Activated naive CD8-positive, alpha-beta T cell treated with anti-CD3 and anti-CD28 coated beads for 36 hours (primary cell): ENCODE measurements around the gene ACVR1B. TPM values are rescaled to one million over a fixed set of nuclear protein-coding genes. Genes with fewer than 3 reads are reported as not detected.

Experiments
- DNase-seq: peaks from one replicate; pipeline ENCODE4 v3.0.0; 2021
- H3K27ac Mint-ChIP-seq: one replicate; pipeline ENCODE4 v1.8.0; 2022; ENCODE audit warnings: mild to moderate bottlenecking, moderate library complexity, mixed read lengths
- H3K27me3 Mint-ChIP-seq: one replicate; pipeline ENCODE4 v1.8.0; 2022; ENCODE audit warnings: mild to moderate bottlenecking, mixed read lengths
- H3K36me3 Mint-ChIP-seq: one replicate; pipeline ENCODE4 v1.8.0; 2021; ENCODE audit warnings: mild to moderate bottlenecking, mixed read lengths
- H3K4me1 Mint-ChIP-seq: one replicate; pipeline ENCODE4 v1.8.0; 2021; ENCODE audit warnings: mixed read lengths
- H3K4me3 Mint-ChIP-seq: one replicate; pipeline ENCODE4 v1.8.0; 2022; ENCODE audit warnings: mild to moderate bottlenecking, moderate library complexity, mixed read lengths
- H3K9me3 Mint-ChIP-seq: one replicate; pipeline ENCODE4 v1.8.0; 2022; ENCODE audit warnings: mixed read lengths
- total RNA-seq, 2 experiments: library from RNA; stranded (reverse); gene quantifications; one replicate each; pipeline ENCODE4 v1.2.3, GENCODE V29; 2021

Gene ACVR1B
- 10 to 100 TPM in 1 of 2 experiments, 1 to 10 TPM in 1; 9.9 to 10.2 TPM for total RNA-seq

DNA sequence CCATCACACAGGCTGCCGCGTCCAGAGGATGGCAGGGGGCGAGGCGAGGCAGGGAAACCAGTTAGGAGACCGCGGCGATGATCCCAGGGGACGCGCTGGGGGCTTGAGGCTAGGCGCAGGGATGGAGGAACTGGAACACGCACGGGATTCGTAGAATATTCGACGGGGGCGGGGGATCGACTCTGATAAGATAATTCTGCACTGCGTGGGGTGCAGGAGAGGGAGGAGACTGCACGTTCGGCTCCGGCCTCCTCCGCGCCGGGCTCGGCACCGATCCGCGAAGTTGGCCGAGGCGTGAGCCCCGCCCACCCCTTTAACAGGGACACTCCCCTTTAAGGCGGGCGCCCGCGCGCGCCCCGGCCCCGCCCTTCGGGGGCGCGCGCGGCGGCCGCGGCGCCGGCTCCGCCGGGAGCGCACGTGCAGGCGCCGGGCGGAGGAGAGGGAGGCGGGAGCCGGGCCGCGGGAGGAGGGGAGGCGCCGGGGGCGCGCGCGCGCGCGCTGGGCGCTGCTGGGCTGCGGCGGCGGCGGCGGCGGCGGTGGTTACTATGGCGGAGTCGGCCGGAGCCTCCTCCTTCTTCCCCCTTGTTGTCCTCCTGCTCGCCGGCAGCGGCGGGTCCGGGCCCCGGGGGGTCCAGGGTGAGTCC is at the start of gene ACVR1B:
Gene ACVR1B (plus strand): TSS at position 501 of the 644 bp plus-strand sequence. CDS start 45 bp downstream, at position 546.
- peak; percentile 90 for DNase-seq
- Mint-ChIP-seq H3K4me1 (peaks cover 40% of the 10 kb centered on the region), H3K27me3 (peaks cover 10% of the 10 kb centered on the region), H3K36me3 (no peaks in the 10 kb centered on the region), H3K27ac (peak within 1 kb of the TSS; percentile 73), H3K9me3 (no peaks in the 10 kb centered on the region), H3K4me3 (peak within 1 kb of the TSS; percentile 86)

DNA sequence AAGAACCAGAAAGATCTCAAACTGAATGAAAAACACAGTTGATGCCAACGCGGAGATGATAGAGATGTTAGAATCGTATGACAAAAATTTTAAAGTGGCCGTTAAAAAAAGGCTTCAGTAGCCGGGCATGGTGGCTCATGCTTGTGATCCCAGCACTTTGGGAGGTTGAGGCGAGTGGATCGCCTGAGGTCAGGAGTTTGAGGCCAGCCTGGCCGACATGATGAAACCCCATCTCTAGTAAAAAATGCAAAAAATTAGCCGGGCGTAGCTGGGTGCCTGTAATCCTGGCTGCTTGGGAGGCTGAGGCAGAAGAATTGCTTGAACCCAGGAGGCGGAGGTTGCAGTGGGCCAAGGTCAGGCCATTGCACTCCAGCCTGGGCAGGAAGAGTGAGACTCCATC is 49.6 kb upstream of the ACVR1B start:
- no peaks in the 10 kb centered on the region for H3K4me1 Mint-ChIP-seq

DNA sequence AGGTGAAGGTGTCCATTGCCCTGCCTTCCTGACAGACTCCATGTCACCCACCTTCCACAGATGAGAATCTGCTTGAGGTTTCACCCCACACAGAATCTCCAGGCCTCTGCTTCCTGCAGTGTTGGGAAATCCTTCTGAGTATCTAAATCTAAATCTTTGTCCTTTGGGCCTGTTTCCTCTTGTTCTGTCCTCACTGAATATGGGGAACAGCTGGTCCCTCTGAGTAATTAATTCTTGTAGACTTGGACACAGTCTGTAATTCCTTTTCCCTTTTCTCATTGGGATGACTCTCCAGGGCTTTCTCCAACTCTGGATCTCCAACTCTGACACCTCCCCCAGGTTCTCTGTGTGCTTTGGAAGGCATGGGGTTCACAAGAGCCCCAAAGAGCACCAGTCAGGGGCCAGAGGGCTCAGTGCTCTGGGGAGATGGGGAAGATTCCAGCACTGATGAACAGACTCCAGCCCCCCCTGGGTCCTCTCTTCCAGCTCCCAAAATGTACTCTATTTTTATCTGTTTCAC is 46.5 kb upstream of the ACVR1B start:
- H3K9me3 Mint-ChIP-seq, result no peaks in the 10 kb centered on the region
- no peak overlapping the region for H3K4me3 Mint-ChIP-seq
- H3K27ac Mint-ChIP-seq, result no peak overlapping the region
- no peaks in the 10 kb centered on the region for H3K4me1 Mint-ChIP-seq
- H3K27me3 Mint-ChIP-seq, result peaks cover 31% of the 10 kb centered on the region
- DNase-seq, result no peak
- no peaks in the 10 kb centered on the region for H3K36me3 Mint-ChIP-seq

More for the DNA sequence above, 49.6 kb upstream of the ACVR1B start:
- Mint-ChIP-seq H3K36me3 (no peaks in the 10 kb centered on the region), H3K27ac (no peak overlapping the region), H3K9me3 (no peaks in the 10 kb centered on the region), H3K27me3 (peaks cover 14% of the 10 kb centered on the region), H3K4me3 (no peak overlapping the region)
- no peak for DNase-seq

DNA sequence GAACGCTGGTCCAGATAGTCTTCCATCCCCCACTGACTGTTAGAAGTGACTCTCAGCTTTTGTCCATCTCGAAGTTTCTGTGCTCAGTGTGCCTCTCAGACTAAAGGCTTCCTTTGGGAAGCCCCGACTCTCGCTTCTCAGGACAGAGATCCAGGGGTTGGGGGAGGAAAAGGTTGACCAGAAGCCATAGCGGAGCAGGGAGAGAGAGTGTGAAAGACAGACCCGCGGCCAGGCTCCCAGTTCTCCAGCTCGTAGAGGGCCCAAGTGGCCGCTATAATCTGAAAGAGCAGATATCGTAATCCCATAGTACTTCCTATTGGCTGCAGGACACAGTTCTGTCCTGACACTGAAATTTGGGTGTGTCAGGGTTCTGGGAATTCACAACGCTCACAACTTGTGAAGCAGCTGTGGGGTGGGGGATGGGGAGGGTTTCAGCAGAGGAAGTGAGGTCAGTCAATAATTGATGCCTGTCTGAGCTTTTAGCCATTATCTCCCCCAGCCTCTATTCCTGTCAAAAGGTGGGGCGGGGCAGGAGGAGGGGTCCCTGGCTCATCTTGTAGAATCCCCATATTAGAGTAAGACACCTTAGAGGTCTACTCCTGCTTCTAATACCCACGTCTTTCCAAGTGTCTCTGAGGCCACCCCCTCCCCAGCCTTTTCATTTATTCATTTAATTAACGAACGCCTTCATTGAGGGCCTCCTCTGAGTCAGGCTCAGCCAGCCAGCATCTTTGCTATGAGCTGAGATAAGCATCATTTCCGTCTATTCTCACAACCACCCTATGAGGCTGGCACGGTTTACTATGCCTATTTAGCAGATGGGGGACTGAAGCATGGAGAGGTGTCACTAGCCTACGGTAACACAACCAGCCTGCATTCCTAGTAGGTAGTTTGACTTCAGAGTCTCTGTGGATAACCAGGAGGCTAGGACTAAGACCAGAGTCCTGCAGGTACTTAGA is 45.7 kb upstream of the ACVR1B start:
- H3K27me3 Mint-ChIP-seq, result peaks cover 31% of the 10 kb centered on the region
- no peak for DNase-seq
- no peak overlapping the region for H3K27ac Mint-ChIP-seq
- H3K4me1 Mint-ChIP-seq, result no peaks in the 10 kb centered on the region
- no peaks in the 10 kb centered on the region for H3K9me3 Mint-ChIP-seq
- no peaks in the 10 kb centered on the region for H3K36me3 Mint-ChIP-seq
- no peak overlapping the region for H3K4me3 Mint-ChIP-seq

DNA sequence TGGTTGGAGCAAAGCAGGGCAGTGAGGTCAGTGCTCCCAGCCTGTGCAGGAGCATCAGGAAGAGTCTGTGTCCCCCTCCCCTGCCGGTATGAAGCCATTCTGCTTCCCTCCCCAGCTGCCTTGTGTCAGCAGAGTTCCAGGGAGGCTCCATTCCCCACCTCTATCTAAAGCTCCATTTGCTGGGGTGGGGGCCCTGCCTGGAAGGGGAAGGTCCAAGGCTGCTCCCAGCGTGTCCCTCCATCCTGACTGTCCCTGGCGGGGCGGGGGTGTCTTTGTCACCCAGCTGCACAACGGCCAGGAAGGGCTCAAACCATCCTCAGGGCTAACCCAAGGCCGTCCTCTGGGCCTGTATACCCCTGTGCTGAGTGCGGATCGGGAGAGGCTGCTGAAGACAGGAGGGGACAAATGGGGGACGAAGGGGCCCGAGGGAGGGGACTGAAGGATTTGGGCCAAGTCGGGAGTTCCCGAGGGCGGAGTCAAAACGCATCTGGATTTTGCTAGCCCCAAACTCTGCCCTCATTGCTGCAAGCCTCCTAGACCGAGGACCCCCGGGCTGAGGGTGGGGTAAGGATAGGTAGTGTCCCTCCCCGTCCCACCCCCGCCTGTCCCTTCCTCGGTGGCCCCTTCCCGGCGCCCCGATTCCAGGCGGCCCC is 44.9 kb upstream of the ACVR1B start:
- no peaks in the 10 kb centered on the region for H3K36me3 Mint-ChIP-seq
- H3K4me3 Mint-ChIP-seq, result no peak overlapping the region
- H3K4me1 Mint-ChIP-seq, result no peaks in the 10 kb centered on the region
- H3K9me3 Mint-ChIP-seq, result no peaks in the 10 kb centered on the region
- H3K27ac Mint-ChIP-seq, result no peak overlapping the region
- H3K27me3 Mint-ChIP-seq, result peaks cover 31% of the 10 kb centered on the region
- DNase-seq, result no peak

DNA sequence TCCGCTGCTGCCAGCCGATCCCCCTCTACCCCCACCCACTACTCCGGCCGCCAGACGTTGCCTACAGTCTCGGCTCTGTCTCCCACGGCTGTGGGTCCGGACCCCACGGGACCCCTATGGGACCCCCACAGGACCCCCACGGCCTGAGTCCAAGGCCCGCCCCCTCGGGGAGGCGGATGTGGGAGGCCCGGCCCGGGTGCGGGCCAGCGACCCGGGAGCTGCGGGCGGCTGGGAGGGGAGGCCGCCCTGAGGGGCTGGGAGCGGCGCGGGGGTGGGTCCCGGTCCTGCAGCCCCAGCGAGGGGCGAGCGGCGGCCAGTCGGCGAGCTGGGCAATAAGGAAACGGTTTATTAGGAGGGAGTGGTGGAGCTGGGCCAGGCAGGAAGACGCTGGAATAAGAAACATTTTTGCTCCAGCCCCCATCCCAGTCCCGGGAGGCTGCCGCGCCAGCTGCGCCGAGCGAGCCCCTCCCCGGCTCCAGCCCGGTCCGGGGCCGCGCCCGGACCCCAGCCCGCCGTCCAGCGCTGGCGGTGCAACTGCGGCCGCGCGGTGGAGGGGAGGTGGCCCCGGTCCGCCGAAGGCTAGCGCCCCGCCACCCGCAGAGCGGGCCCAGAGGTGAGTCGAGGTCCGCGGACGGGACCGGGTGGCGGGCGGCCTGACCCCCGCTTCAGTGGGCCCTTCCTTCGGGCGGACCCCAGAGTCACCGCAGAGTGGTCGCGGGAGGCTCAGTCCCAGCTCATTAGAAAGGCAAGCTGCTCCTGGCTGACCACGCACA is 44.2 kb upstream of the ACVR1B start, which contains the start of gene ACVRL1:
Gene ACVRL1 (plus strand): TSS at position 422 of the 773 bp plus-strand sequence. CDS start 4,971 bp downstream, outside the sequence.
- Mint-ChIP-seq H3K4me1 (no peaks in the 10 kb centered on the region), H3K36me3 (no peaks in the 10 kb centered on the region), H3K9me3 (no peaks in the 10 kb centered on the region), H3K27me3 (peaks cover 31% of the 10 kb centered on the region), H3K27ac (no peak within 1 kb of the TSS), H3K4me3 (no peak within 1 kb of the TSS)
- DNase-seq, result no peak

DNA sequence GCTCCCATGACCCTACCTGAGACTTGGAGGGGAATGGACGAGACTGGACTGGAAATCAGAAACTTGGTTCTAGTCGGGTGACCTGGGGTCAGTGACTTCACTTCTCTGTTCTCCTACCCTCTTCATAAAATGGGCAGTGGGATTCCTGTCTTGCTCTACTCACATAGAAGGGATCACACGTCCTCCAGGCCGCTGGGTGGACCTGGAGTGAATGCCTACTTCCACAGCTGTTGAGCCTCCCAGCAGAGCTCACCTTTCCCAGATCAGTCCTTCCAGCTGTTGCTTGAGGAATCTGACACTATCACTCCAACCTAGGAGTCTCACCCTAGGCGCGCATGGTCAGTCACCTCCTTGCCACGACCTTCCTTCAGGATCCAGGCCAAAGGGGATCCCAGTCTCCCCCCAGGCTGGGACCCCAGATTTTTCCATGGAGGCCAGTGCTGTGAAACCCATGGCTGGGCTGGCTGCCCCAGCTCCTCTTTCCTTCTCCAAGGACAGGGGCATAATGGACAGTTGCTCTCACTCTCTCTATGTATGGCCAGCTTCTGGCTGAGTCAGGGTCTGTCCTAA is 43.6 kb upstream of the ACVR1B start:
- Mint-ChIP-seq H3K27ac (no peak overlapping the region), H3K4me3 (no peak overlapping the region)

DNA sequence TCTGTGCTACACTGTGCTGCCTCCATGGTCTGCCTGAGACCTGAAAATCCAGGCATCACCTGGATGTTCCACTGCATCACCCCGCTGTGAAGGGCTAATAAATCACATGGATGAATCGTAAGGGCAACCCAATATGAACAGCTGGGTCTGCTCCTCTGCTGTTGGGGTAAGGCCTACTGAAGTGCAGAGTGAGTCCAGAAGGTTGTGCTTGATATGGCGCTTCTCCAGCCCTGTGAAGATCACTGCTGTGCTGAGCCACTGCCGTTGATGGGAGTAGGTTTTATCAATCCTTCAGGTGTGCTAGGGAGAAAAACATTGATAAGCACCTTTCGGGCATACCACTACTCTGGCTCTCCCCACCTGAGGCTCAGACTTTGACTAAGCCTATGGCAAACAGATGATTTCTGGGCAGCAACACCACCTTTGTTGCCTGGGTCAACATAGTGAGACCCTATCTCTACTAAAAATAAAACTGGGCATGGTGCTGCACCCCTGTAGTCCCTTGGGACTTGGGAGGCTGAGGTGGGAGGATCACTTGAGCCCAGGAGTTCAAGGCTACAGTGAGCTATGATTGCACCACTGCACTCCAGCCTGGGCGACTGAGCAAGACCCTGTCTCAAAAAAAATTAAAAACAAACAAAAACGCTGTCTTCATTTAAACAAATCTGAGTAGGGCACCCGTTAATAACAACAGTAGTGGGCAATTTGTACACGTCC is 42.5 kb upstream of the ACVR1B start:
- no peaks in the 10 kb centered on the region for H3K9me3 Mint-ChIP-seq
- peaks cover 34% of the 10 kb centered on the region for H3K27me3 Mint-ChIP-seq
- no peak overlapping the region for H3K4me3 Mint-ChIP-seq
- DNase-seq, result no peak
- H3K27ac Mint-ChIP-seq, result no peak overlapping the region
- H3K36me3 Mint-ChIP-seq, result no peaks in the 10 kb centered on the region
- H3K4me1 Mint-ChIP-seq, result no peaks in the 10 kb centered on the region

More for the DNA sequence above, 43.6 kb upstream of the ACVR1B start:
- no peaks in the 10 kb centered on the region for H3K9me3 Mint-ChIP-seq
- H3K4me1 Mint-ChIP-seq, result no peaks in the 10 kb centered on the region
- no peak for DNase-seq
- peaks cover 31% of the 10 kb centered on the region for H3K27me3 Mint-ChIP-seq
- H3K36me3 Mint-ChIP-seq, result no peaks in the 10 kb centered on the region

DNA sequence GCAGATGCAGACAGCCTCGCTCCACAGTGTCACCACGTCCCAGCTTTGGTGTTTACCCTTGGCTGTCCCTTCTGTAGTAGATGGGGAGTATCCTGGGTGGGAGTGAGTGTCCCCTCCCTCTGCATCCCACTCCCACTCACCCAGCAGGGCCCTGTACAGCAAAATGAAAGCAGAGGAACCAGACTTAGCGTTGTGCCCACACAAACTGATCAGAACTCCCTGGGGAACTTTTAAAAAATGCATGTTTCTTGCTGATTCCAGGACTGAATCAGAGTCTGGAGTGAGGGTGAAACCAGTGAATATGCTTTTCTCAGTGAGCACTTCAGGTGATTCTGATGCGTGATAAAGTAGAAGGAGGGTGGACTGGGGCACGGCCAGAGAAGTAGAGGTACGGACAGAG is 41.3 kb upstream of the ACVR1B start:
- Mint-ChIP-seq H3K9me3 (no peaks in the 10 kb centered on the region), H3K4me1 (no peaks in the 10 kb centered on the region), H3K4me3 (no peak overlapping the region), H3K27me3 (peaks cover 35% of the 10 kb centered on the region), H3K36me3 (no peaks in the 10 kb centered on the region), H3K27ac (no peak overlapping the region)
- DNase-seq, result no peak

DNA sequence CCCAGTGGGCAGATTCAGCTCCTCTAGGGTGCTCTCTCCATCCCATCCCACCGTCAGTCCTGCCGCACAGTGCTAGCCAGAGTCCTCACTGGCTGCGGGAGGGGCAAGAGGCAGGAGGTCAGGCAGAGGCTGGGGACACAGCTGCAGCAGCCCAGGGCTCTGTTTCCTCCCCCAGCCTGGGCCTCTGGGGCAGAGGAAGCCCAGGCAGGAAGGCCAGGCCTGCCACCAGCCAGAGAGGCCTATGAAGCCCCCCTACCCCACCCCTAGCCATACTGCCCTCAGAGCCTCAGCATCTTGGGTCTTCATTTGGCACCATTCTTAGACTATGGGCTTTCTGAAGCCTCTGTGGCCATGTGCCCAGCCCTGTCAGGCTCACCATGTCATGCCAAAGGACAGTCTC is 40.8 kb upstream of the ACVR1B start:
- Mint-ChIP-seq H3K4me1 (no peaks in the 10 kb centered on the region), H3K36me3 (no peaks in the 10 kb centered on the region), H3K27me3 (peaks cover 32% of the 10 kb centered on the region), H3K9me3 (no peaks in the 10 kb centered on the region), H3K27ac (no peak overlapping the region), H3K4me3 (no peak overlapping the region)
- DNase-seq, result no peak

DNA sequence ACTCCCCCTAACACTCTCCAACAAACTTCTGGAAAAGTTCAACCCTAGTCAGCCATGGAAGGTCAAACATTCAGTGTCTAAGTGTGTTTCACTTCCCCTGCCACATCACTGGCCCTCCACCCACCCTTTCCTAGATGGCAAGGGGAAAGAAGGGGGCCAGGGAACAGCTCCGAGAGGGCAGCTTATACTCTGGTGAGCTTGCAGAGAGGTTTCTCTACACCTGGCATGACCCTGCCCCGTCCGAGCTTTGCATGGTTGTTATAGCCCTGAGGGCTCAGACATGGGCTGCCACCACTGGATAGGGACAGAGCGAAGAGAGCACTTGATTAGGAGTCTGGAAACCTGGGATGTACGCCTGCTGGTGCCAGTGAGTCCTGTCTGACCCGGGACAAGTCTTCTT is 40.2 kb upstream of the ACVR1B start:
- Mint-ChIP-seq H3K9me3 (no peaks in the 10 kb centered on the region), H3K27ac (no peak overlapping the region), H3K4me1 (no peaks in the 10 kb centered on the region), H3K27me3 (peaks cover 26% of the 10 kb centered on the region), H3K36me3 (no peaks in the 10 kb centered on the region), H3K4me3 (no peak overlapping the region)
- no peak for DNase-seq

DNA sequence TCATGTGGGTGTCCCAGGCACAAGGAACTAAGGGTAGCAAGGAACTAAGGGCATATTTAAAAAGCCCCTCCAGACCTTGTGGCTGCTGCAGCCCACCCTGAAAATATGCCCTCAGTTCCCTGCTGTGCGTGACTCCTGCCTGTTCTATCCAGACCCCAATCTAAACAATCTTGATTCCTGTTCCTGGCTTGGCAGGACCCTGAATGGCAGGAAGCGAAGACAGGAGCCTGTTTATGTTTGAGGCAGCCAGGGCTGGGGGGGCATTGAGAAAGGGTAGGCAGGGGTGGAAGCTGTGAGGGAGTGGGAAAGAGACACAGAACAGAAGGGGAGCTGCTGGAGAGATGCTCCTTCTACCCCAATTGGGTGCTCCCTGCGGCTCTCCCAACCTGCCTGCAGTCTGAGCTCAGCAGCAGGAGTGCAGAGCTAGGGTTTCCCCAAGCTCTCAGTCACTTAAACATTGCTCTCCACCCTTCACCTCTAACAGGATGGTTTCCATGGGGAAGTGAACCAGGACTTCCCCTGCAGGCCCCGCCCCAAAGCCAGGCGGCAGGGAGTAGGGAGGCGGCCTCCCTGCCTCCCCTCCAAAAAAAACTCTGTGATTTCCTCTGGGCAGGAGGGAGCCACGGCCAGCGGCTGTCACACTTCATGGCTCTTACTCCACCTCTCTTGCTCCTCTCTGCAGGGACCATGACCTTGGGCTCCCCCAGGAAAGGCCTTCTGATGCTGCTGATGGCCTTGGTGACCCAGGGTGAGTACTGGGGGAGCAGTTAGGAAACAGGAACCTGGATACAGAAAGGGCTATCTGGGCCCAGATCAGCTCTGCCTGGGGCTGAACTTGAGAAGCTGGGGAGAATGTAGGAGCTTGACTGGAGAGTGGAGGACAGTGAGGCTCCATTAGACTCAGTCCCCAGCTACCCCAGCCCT is 39.4 kb upstream of the ACVR1B start:
- Mint-ChIP-seq H3K27me3 (peaks cover 21% of the 10 kb centered on the region), H3K4me3 (no peak overlapping the region), H3K27ac (no peak overlapping the region), H3K36me3 (no peaks in the 10 kb centered on the region), H3K9me3 (no peaks in the 10 kb centered on the region), H3K4me1 (no peaks in the 10 kb centered on the region)
- no peak for DNase-seq
